ENCODE data around the gene TMEM63A. TPM values are rescaled to one million over a fixed set of nuclear protein-coding genes. Genes with fewer than 3 reads are reported as not detected.

The TMEM63A gene
- total and polyA plus RNA-seq, 8 donors, result 5.3 to 208 (median 84.5) TPM

- H3K27ac ChIP-seq, result peak overlapping the region in 3 of 5 donors; percentile 1 to 40 (median 26)
- H3K4me1 ChIP-seq, result peaks cover 4 to 28% (median 5%) of the 10 kb centered on the region in 4 donors
- TF ChIP-seq POLR2A (IDR thresholded peaks at IDR 0.05) (no peak), CTCF (IDR thresholded peaks at IDR 0.05) (no peak), POLR2AphosphoS5 (IDR thresholded peaks at IDR 0.05) (no peak), EP300 (IDR thresholded peaks at IDR 0.05) (no peak)
- DNase-seq, result peak in 1 of 2 donors; percentile 72
- H3K9me3 ChIP-seq, result no peaks in the 10 kb centered on the region
- H3K27me3 ChIP-seq, result no peaks in the 10 kb centered on the region
- WGBS, 5 donors, result 8 to 25% (median 16%) methylated on average over 3 of the region's 3 CpGs
- intact Hi-C loops (cut with DNase I; ENCODE audit: low total_unique reads), result no loop called here
- no peak overlapping the region for H3K4me3 ChIP-seq
- H3K36me3 ChIP-seq, result peaks cover 33 to 71% (median 64%) of the 10 kb centered on the region in 4 donors
These were observed 46.3 kb downstream of the TMEM63A start for GRCh38 chr1:225835856-225836255.

DNA sequence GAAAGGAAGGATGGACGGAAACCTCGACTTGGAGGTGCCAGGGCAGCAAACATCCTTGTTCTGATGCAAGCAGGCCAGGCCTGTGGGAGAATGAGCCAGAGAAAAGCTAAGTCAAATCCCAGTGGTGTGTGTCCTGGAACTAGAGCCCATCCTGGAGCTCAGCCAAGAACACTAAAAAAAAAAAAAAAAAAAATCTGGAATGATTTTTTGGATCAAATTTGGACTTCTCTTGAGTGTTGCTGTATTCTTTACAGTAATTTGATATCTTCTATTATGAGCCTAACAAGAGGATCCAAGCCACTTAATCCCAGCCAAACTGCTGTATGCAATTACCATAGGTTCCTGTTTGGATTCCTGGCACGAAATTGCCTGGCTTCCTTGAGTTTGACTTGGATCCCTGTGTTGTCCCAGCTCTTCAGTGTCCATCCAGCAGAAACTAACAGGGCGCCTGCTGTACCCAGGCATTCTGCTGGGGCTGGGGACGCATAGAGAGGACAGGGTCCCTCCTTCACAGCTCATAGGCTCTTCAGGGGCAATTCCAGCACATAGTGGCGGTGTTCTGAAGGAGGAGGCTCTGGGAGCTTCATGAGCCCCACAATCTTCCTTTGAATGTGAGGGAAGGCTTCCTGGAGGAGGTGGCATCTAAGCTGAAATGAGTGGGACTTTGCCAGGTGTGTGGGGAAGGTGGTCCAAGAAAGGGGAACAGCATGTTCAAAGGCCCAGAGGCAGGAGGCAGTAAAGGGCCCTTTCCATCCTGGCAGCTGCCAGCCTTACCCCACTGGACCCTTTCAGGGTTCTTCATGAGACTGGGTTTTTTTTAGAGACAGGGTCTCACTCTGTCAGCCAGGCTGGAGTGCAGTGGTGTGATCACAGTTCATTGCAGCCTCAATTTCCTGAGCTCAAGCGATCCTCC, 47.5 kb downstream of the TMEM63A start:
- H3K9me3 ChIP-seq, result no peaks in the 10 kb centered on the region
- H3K4me3 ChIP-seq, result no peak overlapping the region
- H3K4me1 ChIP-seq, result peaks cover 4 to 28% (median 5%) of the 10 kb centered on the region in 4 donors
- DNase-seq, result peak; percentile 55 to 88
- H3K27me3 ChIP-seq, result no peaks in the 10 kb centered on the region
- intact Hi-C loops (cut with DNase I; ENCODE audit: low total_unique reads), result no loop called here
- H3K36me3 ChIP-seq, result peaks cover 37 to 71% (median 64%) of the 10 kb centered on the region in 4 donors
- TF ChIP-seq CTCF (IDR thresholded peaks at IDR 0.05) (no peak), POLR2AphosphoS5 (IDR thresholded peaks at IDR 0.05) (peak in 2 of 3 donors; percentile 37 to 42), EP300 (IDR thresholded peaks at IDR 0.05) (no peak), POLR2A (IDR thresholded peaks at IDR 0.05) (no peak)
- H3K27ac ChIP-seq, result peak overlapping the region; percentile 41 to 72 (median 54)
- WGBS, 5 donors, result 51 to 59% (median 51%) methylated on average over 7 of the region's 7 CpGs

GRCh38 chr1:225830841-225831240, 51.3 kb downstream of the TMEM63A start:
- DNase-seq, result no peak
- TF ChIP-seq EP300 (IDR thresholded peaks at IDR 0.05) (no peak), POLR2AphosphoS5 (IDR thresholded peaks at IDR 0.05) (no peak), CTCF (IDR thresholded peaks at IDR 0.05) (no peak), POLR2A (IDR thresholded peaks at IDR 0.05) (no peak)
- 86 to 98% (median 97%) methylated on average over 6 of the region's 6 CpGs for WGBS, 5 donors
- no peaks in the 10 kb centered on the region for H3K9me3 ChIP-seq
- peaks cover 16 to 39% (median 20%) of the 10 kb centered on the region in 4 donors for H3K4me1 ChIP-seq
- no peak overlapping the region for H3K27ac ChIP-seq
- intact Hi-C loops (cut with DNase I; ENCODE audit: low total_unique reads), result no loop called here
- no peaks in the 10 kb centered on the region for H3K27me3 ChIP-seq
- H3K4me3 ChIP-seq, result no peak overlapping the region
- peaks cover 27 to 52% (median 48%) of the 10 kb centered on the region in 4 donors for H3K36me3 ChIP-seq

GRCh38 chr1:225828706-225829345, 53.4 kb downstream of the TMEM63A start:
- peaks cover 31 to 39% (median 35%) of the 10 kb centered on the region in 4 donors for H3K4me1 ChIP-seq
- no peak overlapping the region for H3K4me3 ChIP-seq
- intact Hi-C loops (cut with DNase I; ENCODE audit: low total_unique reads), result no loop called here
- no peak for DNase-seq
- H3K27ac ChIP-seq, result no peak overlapping the region
- H3K27me3 ChIP-seq, result no peaks in the 10 kb centered on the region
- no peaks in the 10 kb centered on the region for H3K9me3 ChIP-seq
- 91 to 95% (median 93%) methylated on average over 14 of the region's 14 CpGs for WGBS, 5 donors
- TF ChIP-seq POLR2A (IDR thresholded peaks at IDR 0.05) (no peak), CTCF (IDR thresholded peaks at IDR 0.05) (no peak), EP300 (IDR thresholded peaks at IDR 0.05) (no peak), POLR2AphosphoS5 (IDR thresholded peaks at IDR 0.05) (no peak)
- peaks cover 27 to 52% (median 48%) of the 10 kb centered on the region in 4 donors for H3K36me3 ChIP-seq
